ENCODE results near the gene CDK17. TPM values are rescaled to one million over a fixed set of nuclear protein-coding genes. Genes with fewer than 3 reads are reported as not detected.

CDK17 gene
- total and polyA plus RNA-seq, 4 donors = 5.3 to 69.7 (median 27.7) TPM

DNA sequence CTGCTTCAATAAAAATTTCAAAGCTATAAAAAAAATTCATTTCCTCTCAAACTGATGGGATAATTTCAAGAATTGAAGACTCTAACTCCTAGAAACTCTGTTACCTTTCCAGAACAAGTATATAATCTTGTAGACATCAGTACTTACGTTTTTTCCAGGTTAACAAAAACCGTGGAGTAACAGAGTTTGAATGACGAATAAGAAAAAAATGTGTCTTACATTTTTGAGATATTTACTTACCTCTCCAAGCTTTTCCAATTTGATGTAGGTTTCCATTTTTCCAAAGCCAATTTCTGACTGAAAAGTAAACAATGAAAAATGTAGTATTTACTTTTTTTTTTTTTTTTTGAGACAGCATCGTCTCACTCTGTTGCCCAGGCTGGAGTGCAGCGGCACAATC is 100.2 kb downstream of the CDK17 start:
- Histone ChIP-seq H3K9me3 (ENCODE audit: control insufficient read depth, low read length) (no peaks in the 10 kb centered on the region), H3K4me1 (ENCODE audit: control insufficient read depth in 1 of 2, insufficient read depth in 2 of 2, low read length in 2 of 2) (no peaks in the 10 kb centered on the region), H3K4me3 (ENCODE audit: low read length in 2 of 2) (no peak overlapping the region), H3K27me3 (ENCODE audit: control insufficient read depth in 1 of 2, insufficient read depth in 2 of 2, low read length in 1 of 2) (no peaks in the 10 kb centered on the region), H3K27ac (ENCODE audit: low read depth in 1 of 2, low read length in 2 of 2) (no peak overlapping the region), H3K36me3 (ENCODE audit: control insufficient read depth in 1 of 2, insufficient read depth in 2 of 2, low read length in 1 of 2) (no peaks in the 10 kb centered on the region)
- DNase-seq (no peak), ATAC-seq (ENCODE audit: low FRiP score) (no peak)
- 75 to 78% methylated on average over 5 of the region's 5 CpGs for WGBS, 2 donors
- intact Hi-C loops (cut with DNase I) = no loop called here

GRCh38 chr12:96297504-96297903 is 102.7 kb downstream of the CDK17 start:
- Histone ChIP-seq H3K4me1 (ENCODE audit: control insufficient read depth in 1 of 2, insufficient read depth in 2 of 2, low read length in 2 of 2) (no peaks in the 10 kb centered on the region), H3K36me3 (ENCODE audit: control insufficient read depth in 1 of 2, insufficient read depth in 2 of 2, low read length in 1 of 2) (no peaks in the 10 kb centered on the region), H3K9me3 (ENCODE audit: control insufficient read depth, low read length) (no peaks in the 10 kb centered on the region), H3K27me3 (ENCODE audit: control insufficient read depth in 1 of 2, insufficient read depth in 2 of 2, low read length in 1 of 2) (no peaks in the 10 kb centered on the region), H3K4me3 (ENCODE audit: low read length in 2 of 2) (no peak overlapping the region), H3K27ac (ENCODE audit: low read depth in 1 of 2, low read length in 2 of 2) (no peak overlapping the region)
- WGBS, 2 donors = 94 to 95% methylated on average over 4 of the region's 4 CpGs
- intact Hi-C loops (cut with DNase I) = loop anchor here in 1 of 2 donors (10.0 kb wide), 1 partner anchor 97 kb away; no protein-coding TSS in a partner anchor
- no peak for DNase-seq
- no peak for ATAC-seq (ENCODE audit: low FRiP score)

GRCh38 chr12:96295532-96296160 is 104.6 kb downstream of the CDK17 start:
- no peak for ATAC-seq (ENCODE audit: low FRiP score)
- Histone ChIP-seq H3K27me3 (ENCODE audit: control insufficient read depth in 1 of 2, insufficient read depth in 2 of 2, low read length in 1 of 2) (no peaks in the 10 kb centered on the region), H3K27ac (ENCODE audit: low read depth in 1 of 2, low read length in 2 of 2) (no peak overlapping the region), H3K9me3 (ENCODE audit: control insufficient read depth, low read length) (no peaks in the 10 kb centered on the region), H3K4me1 (ENCODE audit: control insufficient read depth in 1 of 2, insufficient read depth in 2 of 2, low read length in 2 of 2) (no peaks in the 10 kb centered on the region), H3K36me3 (ENCODE audit: control insufficient read depth in 1 of 2, insufficient read depth in 2 of 2, low read length in 1 of 2) (no peaks in the 10 kb centered on the region), H3K4me3 (ENCODE audit: low read length in 2 of 2) (no peak overlapping the region)
- WGBS, 2 donors = 88 to 90% methylated on average over 6 of the region's 6 CpGs
- DNase-seq = no peak
- intact Hi-C loops (cut with DNase I) = loop anchor here in 1 of 2 donors (10.0 kb wide), 1 partner anchor 99 kb away; no protein-coding TSS in a partner anchor

GRCh38 chr12:96294831-96295230 is 105.4 kb downstream of the CDK17 start:
- 78 to 79% methylated on average over 3 of the region's 3 CpGs for WGBS, 2 donors
- DNase-seq (no peak), ATAC-seq (ENCODE audit: low FRiP score) (no peak)
- Histone ChIP-seq H3K27ac (ENCODE audit: low read depth in 1 of 2, low read length in 2 of 2) (no peak overlapping the region), H3K36me3 (ENCODE audit: control insufficient read depth in 1 of 2, insufficient read depth in 2 of 2, low read length in 1 of 2) (peaks cover 0 to under 1% of the 10 kb centered on the region in 2 donors), H3K27me3 (ENCODE audit: control insufficient read depth in 1 of 2, insufficient read depth in 2 of 2, low read length in 1 of 2) (no peaks in the 10 kb centered on the region), H3K4me1 (ENCODE audit: control insufficient read depth in 1 of 2, insufficient read depth in 2 of 2, low read length in 2 of 2) (no peaks in the 10 kb centered on the region), H3K4me3 (ENCODE audit: low read length in 2 of 2) (no peak overlapping the region), H3K9me3 (ENCODE audit: control insufficient read depth, low read length) (no peaks in the 10 kb centered on the region)
- intact Hi-C loops (cut with DNase I) = loop anchor here in 1 of 2 donors (10.0 kb wide), 1 partner anchor 100 kb away; no protein-coding TSS in a partner anchor

DNA sequence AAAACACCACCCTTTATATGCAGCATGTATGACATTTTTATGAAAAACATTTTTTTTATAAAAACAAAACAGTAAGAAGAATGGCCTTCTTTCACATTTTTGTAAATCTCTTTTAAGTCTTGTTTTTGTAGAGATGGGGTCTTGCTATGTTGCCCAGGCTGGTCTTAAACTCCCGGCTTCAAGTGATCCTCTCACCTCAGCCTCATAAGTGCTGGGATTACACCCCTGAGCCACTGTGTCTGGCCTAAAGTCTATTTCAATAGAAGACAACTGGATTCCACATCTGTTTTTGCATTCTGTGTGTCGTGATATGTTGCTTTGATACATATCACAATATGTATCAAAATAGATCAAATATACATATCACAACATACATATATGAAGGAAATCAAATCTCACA is 107.1 kb downstream of the CDK17 start:
- DNase-seq (no peak), ATAC-seq (ENCODE audit: low FRiP score) (no peak)
- Histone ChIP-seq H3K27me3 (ENCODE audit: control insufficient read depth in 1 of 2, insufficient read depth in 2 of 2, low read length in 1 of 2) (no peaks in the 10 kb centered on the region), H3K4me1 (ENCODE audit: control insufficient read depth in 1 of 2, insufficient read depth in 2 of 2, low read length in 2 of 2) (no peaks in the 10 kb centered on the region), H3K36me3 (ENCODE audit: control insufficient read depth in 1 of 2, insufficient read depth in 2 of 2, low read length in 1 of 2) (peaks cover 0 to 3% of the 10 kb centered on the region in 2 donors), H3K27ac (ENCODE audit: low read depth in 1 of 2, low read length in 2 of 2) (no peak overlapping the region), H3K9me3 (ENCODE audit: control insufficient read depth, low read length) (no peaks in the 10 kb centered on the region), H3K4me3 (ENCODE audit: low read length in 2 of 2) (no peak overlapping the region)
- 97 to 98% methylated on average over 2 of the region's 2 CpGs for WGBS, 2 donors
- intact Hi-C loops (cut with DNase I) = loop anchor here in 1 of 2 donors (10.0 kb wide), 1 partner anchor 102 kb away; no protein-coding TSS in a partner anchor

DNA sequence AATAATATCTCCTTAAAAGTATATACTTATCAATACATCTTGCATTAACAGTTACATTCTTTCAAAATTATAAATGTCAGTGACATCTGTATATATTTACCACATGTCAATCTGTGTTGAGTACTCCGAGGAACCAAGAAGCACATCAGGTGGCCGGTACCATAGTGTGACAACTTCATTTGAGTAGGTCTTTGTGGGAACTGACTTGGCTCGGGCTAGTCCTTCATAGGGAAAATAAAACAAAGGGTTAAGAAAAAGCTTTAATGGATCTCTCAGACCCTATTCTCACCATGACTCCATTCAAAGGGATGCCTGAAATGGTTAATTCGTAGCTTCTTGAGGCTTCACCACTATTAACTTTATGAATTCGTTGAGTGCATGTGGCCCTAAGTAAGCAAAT is 111.2 kb downstream of the CDK17 start:
- Histone ChIP-seq H3K27ac (ENCODE audit: low read depth in 1 of 2, low read length in 2 of 2) (no peak overlapping the region), H3K4me3 (ENCODE audit: low read length in 2 of 2) (no peak overlapping the region), H3K36me3 (ENCODE audit: control insufficient read depth in 1 of 2, insufficient read depth in 2 of 2, low read length in 1 of 2) (peaks cover 0 to 3% of the 10 kb centered on the region in 2 donors), H3K9me3 (ENCODE audit: control insufficient read depth, low read length) (no peaks in the 10 kb centered on the region), H3K27me3 (ENCODE audit: control insufficient read depth in 1 of 2, insufficient read depth in 2 of 2, low read length in 1 of 2) (no peaks in the 10 kb centered on the region), H3K4me1 (ENCODE audit: control insufficient read depth in 1 of 2, insufficient read depth in 2 of 2, low read length in 2 of 2) (peaks cover 0 to 4% of the 10 kb centered on the region in 2 donors)
- DNase-seq = no peak
- ATAC-seq (ENCODE audit: low FRiP score) = no peak
- intact Hi-C loops (cut with DNase I) = no loop called here
- 77 to 83% methylated on average over 5 of the region's 5 CpGs for WGBS, 2 donors

DNA sequence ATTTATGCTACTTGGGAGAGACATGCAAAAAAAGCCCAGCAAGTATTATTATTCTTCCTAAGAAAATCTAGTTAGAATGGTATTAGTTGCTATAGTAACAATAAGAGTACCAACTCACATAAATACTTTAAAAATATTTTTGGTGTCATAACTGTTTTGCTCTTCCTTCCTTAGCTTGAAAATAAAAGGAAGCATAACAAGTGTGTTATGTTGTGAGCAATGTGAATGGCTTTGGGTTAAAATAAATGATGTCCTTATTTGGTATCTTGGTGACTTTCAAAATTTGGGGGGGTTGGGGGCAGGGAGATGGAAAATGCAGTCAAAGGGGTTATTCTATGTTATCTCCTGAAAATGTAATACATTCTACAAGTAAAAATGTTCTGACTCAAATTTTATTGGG is 115.1 kb downstream of the CDK17 start:
- peaks cover 2 to 8% of the 10 kb centered on the region in 2 donors for H3K36me3 ChIP-seq (ENCODE audit: control insufficient read depth in 1 of 2, insufficient read depth in 2 of 2, low read length in 1 of 2)
- no peaks in the 10 kb centered on the region for H3K27me3 ChIP-seq (ENCODE audit: control insufficient read depth in 1 of 2, insufficient read depth in 2 of 2, low read length in 1 of 2)
- no peak overlapping the region for H3K27ac ChIP-seq (ENCODE audit: low read depth in 1 of 2, low read length in 2 of 2)
- no peak for DNase-seq
- no peak overlapping the region for H3K4me3 ChIP-seq (ENCODE audit: low read length in 2 of 2)
- no peaks in the 10 kb centered on the region for H3K9me3 ChIP-seq (ENCODE audit: control insufficient read depth, low read length)
- H3K4me1 ChIP-seq (ENCODE audit: control insufficient read depth in 1 of 2, insufficient read depth in 2 of 2, low read length in 2 of 2) = peaks cover 0 to 8% of the 10 kb centered on the region in 2 donors
- ATAC-seq (ENCODE audit: low FRiP score) = no peak
- intact Hi-C loops (cut with DNase I) = no loop called here

- Histone ChIP-seq H3K27ac (ENCODE audit: low read depth in 1 of 2, low read length in 2 of 2) (no peak overlapping the region), H3K9me3 (ENCODE audit: control insufficient read depth, low read length) (no peaks in the 10 kb centered on the region), H3K4me1 (ENCODE audit: control insufficient read depth in 1 of 2, insufficient read depth in 2 of 2, low read length in 2 of 2) (no peaks in the 10 kb centered on the region), H3K27me3 (ENCODE audit: control insufficient read depth in 1 of 2, insufficient read depth in 2 of 2, low read length in 1 of 2) (no peaks in the 10 kb centered on the region), H3K4me3 (ENCODE audit: low read length in 2 of 2) (no peak overlapping the region), H3K36me3 (ENCODE audit: control insufficient read depth in 1 of 2, insufficient read depth in 2 of 2, low read length in 1 of 2) (peaks cover 0 to 6% of the 10 kb centered on the region in 2 donors)
- DNase-seq (no peak), ATAC-seq (ENCODE audit: low FRiP score) (no peak)
- intact Hi-C loops (cut with DNase I) = no loop called here
These were observed 125.9 kb downstream of the CDK17 start for GRCh38 chr12:96274331-96274730.

- Histone ChIP-seq H3K27ac (ENCODE audit: low read depth in 1 of 2, low read length in 2 of 2) (no peak overlapping the region), H3K36me3 (ENCODE audit: control insufficient read depth in 1 of 2, insufficient read depth in 2 of 2, low read length in 1 of 2) (peaks cover 2 to 6% of the 10 kb centered on the region in 2 donors), H3K4me3 (ENCODE audit: low read length in 2 of 2) (no peak overlapping the region), H3K9me3 (ENCODE audit: control insufficient read depth, low read length) (no peaks in the 10 kb centered on the region), H3K4me1 (ENCODE audit: control insufficient read depth in 1 of 2, insufficient read depth in 2 of 2, low read length in 2 of 2) (no peaks in the 10 kb centered on the region), H3K27me3 (ENCODE audit: control insufficient read depth in 1 of 2, insufficient read depth in 2 of 2, low read length in 1 of 2) (no peaks in the 10 kb centered on the region)
- WGBS, 2 donors = 80 to 88% methylated on average over 8 of the region's 8 CpGs
- intact Hi-C loops (cut with DNase I) = no loop called here
- DNase-seq (no peak), ATAC-seq (ENCODE audit: low FRiP score) (no peak)
These were observed 128.6 kb downstream of the CDK17 start for GRCh38 chr12:96271469-96272199.
